CD4-positive, alpha-beta T cell treated with Interleukin-4 for 1 hour (primary cell): ENCODE data around the gene CNOT2.
"Not testable (repeated sequence)": the region's sequence is repeated elsewhere in the genome, so short reads cannot be mapped to it uniquely, and the experiment has no call there.

Experiments used
- DNase-seq, 2 donors: peaks; one replicate each; pipeline ENCODE4 v3.0.0-alpha.2; 2020 to 2022

CNOT2 gene

GRCh38 chr12:70367258-70368141 lies 124.3 kb downstream of the CNOT2 start:
- no peak for DNase-seq

GRCh38 chr12:70372881-70373280 lies 129.6 kb downstream of the CNOT2 start:
- DNase-seq: no peak

- no peak for DNase-seq
Observed at GRCh38 chr12:70379846-70380245, 136.6 kb downstream of the CNOT2 start.

GRCh38 chr12:70383484-70383883 lies 140.3 kb downstream of the CNOT2 start:
- DNase-seq: no peak

GRCh38 chr12:70383886-70384285 lies 140.7 kb downstream of the CNOT2 start:
- DNase-seq: no peak

GRCh38 chr12:70386771-70387170 lies 143.5 kb downstream of the CNOT2 start:
- DNase-seq: no peak

GRCh38 chr12:70389678-70390077 lies 146.4 kb downstream of the CNOT2 start:
- DNase-seq: no peak

- DNase-seq: not testable (repeated sequence)
Observed at GRCh38 chr12:70392631-70393030, 149.4 kb downstream of the CNOT2 start.

- no peak for DNase-seq
Observed at GRCh38 chr12:70393787-70394499, 150.7 kb downstream of the CNOT2 start.

- no peak for DNase-seq
Observed at GRCh38 chr12:70398002-70398401, 154.8 kb downstream of the CNOT2 start.

GRCh38 chr12:70398862-70399261 lies 155.6 kb downstream of the CNOT2 start:
- no peak for DNase-seq

GRCh38 chr12:70399311-70399710 lies 156.1 kb downstream of the CNOT2 start:
- DNase-seq: no peak

GRCh38 chr12:70400124-70400523 lies 156.9 kb downstream of the CNOT2 start:
- no peak for DNase-seq

- DNase-seq: no peak
Observed at GRCh38 chr12:70402597-70402996, 159.4 kb downstream of the CNOT2 start.

- DNase-seq: no peak
Observed at GRCh38 chr12:70403826-70404225, 160.6 kb downstream of the CNOT2 start.
